ENCODE results near the gene ZC3HAV1. TPM values are rescaled to one million over a fixed set of nuclear protein-coding genes. Genes with fewer than 3 reads are reported as not detected.

Gene ZC3HAV1
- total and polyA plus RNA-seq, 10 of the 15 experiments (the other 5 are each of a cell fraction or from before 2014, with no cell fraction given): 18.5 to 55.3 (median 44.7) TPM

DNA sequence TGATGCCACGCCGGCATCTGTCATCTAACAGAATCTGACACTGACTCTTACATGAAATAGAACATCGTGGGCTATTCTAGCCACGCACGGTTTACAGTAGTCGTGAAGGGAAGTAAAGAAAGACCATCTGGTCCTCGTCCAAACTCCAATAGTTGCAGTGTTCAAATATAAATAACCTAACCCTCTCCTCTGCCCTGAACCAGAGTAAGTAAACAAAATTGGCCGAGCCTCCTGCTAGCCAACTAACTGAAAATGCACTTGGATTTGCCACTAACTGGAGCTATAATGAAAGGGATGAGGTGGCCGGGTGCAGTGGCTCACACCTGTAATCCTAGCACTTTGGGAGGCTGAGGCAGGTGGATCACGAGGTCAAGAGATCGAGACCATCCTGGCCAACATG is 44.2 kb downstream of the ZC3HAV1 start:
- SMC1A ChIA-PET (ENCODE audit: uncharacterized antibody, unreplicated experiment): interaction anchor here (3.2 kb wide), 1 partner anchor 9 kb away, joined by 9 read pairs; no protein-coding TSS in a partner anchor
- TF ChIP-seq NRF1 (conservative IDR thresholded peaks at IDR 0.05; ENCODE audit: low read depth, low read length) (no peak), MLLT1 (IDR thresholded peaks at IDR 0.05) (no peak), MEF2A (IDR thresholded peaks at IDR 0.05; ENCODE audit: insufficient read depth, low read depth, low read length) (no peak), POU2F2 (IDR thresholded peaks at IDR 0.05; ENCODE audit: borderline replicate concordance, low read depth, low read length) (no peak), HDAC2 (IDR thresholded peaks at IDR 0.05) (no peak), ZBTB40 (IDR thresholded peaks at IDR 0.05; ENCODE audit: borderline replicate concordance) (no peak), TCF3 (IDR thresholded peaks at IDR 0.05; ENCODE audit: borderline replicate concordance, insufficient read depth, low read depth, low read length) (no peak), SIN3A (IDR thresholded peaks at IDR 0.05; ENCODE audit: low read depth, low read length) (no peak), HCFC1 (IDR thresholded peaks at IDR 0.05; ENCODE audit: low read length) (no peak), IRF3 (IDR thresholded peaks at IDR 0.05) (no peak), NR2C2 (IDR thresholded peaks at IDR 0.05; ENCODE audit: borderline replicate concordance, control insufficient read depth, insufficient read length, low read depth) (no peak), SUPT20H (IDR thresholded peaks at IDR 0.05; ENCODE audit: borderline replicate concordance, control insufficient read depth, low read depth, low read length) (no peak), SREBF2 (IDR thresholded peaks at IDR 0.05; ENCODE audit: low read length) (no peak), BCL11A (IDR thresholded peaks at IDR 0.05; ENCODE audit: low read depth, low read length) (no peak)
- TF ChIP-seq, protein P1, sequence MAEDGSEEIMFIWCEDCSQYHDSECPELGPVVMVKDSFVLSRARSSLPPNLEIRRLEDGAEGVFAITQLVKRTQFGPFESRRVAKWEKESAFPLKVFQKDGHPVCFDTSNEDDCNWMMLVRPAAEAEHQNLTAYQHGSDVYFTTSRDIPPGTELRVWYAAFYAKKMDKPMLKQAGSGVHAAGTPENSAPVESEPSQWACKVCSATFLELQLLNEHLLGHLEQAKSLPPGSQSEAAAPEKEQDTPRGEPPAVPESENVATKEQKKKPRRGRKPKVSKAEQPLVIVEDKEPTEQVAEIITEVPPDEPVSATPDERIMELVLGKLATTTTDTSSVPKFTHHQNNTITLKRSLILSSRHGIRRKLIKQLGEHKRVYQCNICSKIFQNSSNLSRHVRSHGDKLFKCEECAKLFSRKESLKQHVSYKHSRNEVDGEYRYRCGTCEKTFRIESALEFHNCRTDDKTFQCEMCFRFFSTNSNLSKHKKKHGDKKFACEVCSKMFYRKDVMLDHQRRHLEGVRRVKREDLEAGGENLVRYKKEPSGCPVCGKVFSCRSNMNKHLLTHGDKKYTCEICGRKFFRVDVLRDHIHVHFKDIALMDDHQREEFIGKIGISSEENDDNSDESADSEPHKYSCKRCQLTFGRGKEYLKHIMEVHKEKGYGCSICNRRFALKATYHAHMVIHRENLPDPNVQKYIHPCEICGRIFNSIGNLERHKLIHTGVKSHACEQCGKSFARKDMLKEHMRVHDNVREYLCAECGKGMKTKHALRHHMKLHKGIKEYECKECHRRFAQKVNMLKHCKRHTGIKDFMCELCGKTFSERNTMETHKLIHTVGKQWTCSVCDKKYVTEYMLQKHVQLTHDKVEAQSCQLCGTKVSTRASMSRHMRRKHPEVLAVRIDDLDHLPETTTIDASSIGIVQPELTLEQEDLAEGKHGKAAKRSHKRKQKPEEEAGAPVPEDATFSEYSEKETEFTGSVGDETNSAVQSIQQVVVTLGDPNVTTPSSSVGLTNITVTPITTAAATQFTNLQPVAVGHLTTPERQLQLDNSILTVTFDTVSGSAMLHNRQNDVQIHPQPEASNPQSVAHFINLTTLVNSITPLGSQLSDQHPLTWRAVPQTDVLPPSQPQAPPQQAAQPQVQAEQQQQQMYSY (CRISPR knock-in tag; IDR thresholded peaks at IDR 0.05): no peak

More for the DNA sequence above, 44.2 kb downstream of the ZC3HAV1 start:
- intact Hi-C loops (cut with micrococcal nuclease; ENCODE audit: unreplicated experiment) (no loop called here), in situ Hi-C loops (cut with MboI) (no loop called here)
- no peaks in the 10 kb centered on the region for H3K27me3 ChIP-seq (replicated peaks in 1 of 2; ENCODE audit: control insufficient read depth in 2 of 2, insufficient read depth in 2 of 2, low read length in 1 of 2)
- no TSS peak for BruUV-seq (replicated peaks)
- no peak overlapping the region for H2AFZ ChIP-seq (ENCODE audit: control insufficient read depth, low read depth, low read length)
- H3K36me3 ChIP-seq (ENCODE audit: control insufficient read depth in 2 of 2, insufficient read depth in 2 of 2, low read length in 1 of 2): peaks cover 23 to 45% of the 10 kb centered on the region in 2 experiments
- no peak overlapping the region for H3K4me2 ChIP-seq (ENCODE audit: control insufficient read depth, insufficient read depth)
- no peaks in the 10 kb centered on the region; the same call in none of the 2 replicates for H4K20me1 ChIP-seq (ENCODE audit: control insufficient read depth, insufficient read depth)
- H3K4me1 ChIP-seq (ENCODE audit: control insufficient read depth, insufficient read depth, low read length): no peaks in the 10 kb centered on the region
- no peaks in the 10 kb centered on the region for H3K9me3 ChIP-seq (replicated peaks; ENCODE audit: control insufficient read depth, insufficient read depth, low read length)
- DNase-seq (ENCODE audit: low read depth, low spot score): no peak
- CTCF ChIA-PET: interaction anchor here (1.7 to 2.2 kb wide), 2 partner anchors 10 to 48 kb away, joined by 4 to 16 read pairs; no protein-coding TSS in a partner anchor
- no peak overlapping the region for H3K4me3 ChIP-seq
- POLR2A ChIA-PET: no interaction called here
- RAD21 ChIA-PET (ENCODE audit: unreplicated experiment): interaction anchor here (1.6 kb wide), 1 partner anchor 10 kb away, joined by 4 read pairs; no protein-coding TSS in a partner anchor
- no peak overlapping the region for H3K9ac ChIP-seq (ENCODE audit: control insufficient read depth, insufficient read depth, low read length)
- FAIRE-seq: no peak
- no peaks in the 10 kb centered on the region for H3K79me2 ChIP-seq (ENCODE audit: control insufficient read depth, insufficient read depth, low read length)
- H3K27ac ChIP-seq (ENCODE audit: control insufficient read depth, insufficient read depth): no peak overlapping the region
- ATAC-seq: no peak
- WGBS (ENCODE audit: insufficient coverage, insufficient replicate concordance, low lambda C conversion rate, missing lambda C conversion rate): 93% methylated on average over 11 of the region's 11 CpGs

All from GM12878 (cell line).